ENCODE results near the gene FOXO6.

GRCh38 chr1:41427916-41428737, 66.9 kb downstream of the FOXO6 start:
- no peak for TF ChIP-seq POLR2A (IDR thresholded peaks at IDR 0.05)
- TF ChIP-seq CTCF (IDR thresholded peaks at IDR 0.05) = no peak
